HG02870 (cell line): ENCODE results near the gene ALG13.
"Not testable (repeated sequence)": the region's sequence is repeated elsewhere in the genome, so short reads cannot be mapped to it uniquely, and the experiment has no call there.

ENCODE experiments used
- ATAC-seq: cut with Tn5 transposase; IDR thresholded peaks from one replicate; pipeline ENCODE4 v1.9.1; 2021; ENCODE audit warnings: mild to moderate bottlenecking, moderate library complexity; ENCODE audit not compliant: unreplicated experiment

ALG13 gene

DNA sequence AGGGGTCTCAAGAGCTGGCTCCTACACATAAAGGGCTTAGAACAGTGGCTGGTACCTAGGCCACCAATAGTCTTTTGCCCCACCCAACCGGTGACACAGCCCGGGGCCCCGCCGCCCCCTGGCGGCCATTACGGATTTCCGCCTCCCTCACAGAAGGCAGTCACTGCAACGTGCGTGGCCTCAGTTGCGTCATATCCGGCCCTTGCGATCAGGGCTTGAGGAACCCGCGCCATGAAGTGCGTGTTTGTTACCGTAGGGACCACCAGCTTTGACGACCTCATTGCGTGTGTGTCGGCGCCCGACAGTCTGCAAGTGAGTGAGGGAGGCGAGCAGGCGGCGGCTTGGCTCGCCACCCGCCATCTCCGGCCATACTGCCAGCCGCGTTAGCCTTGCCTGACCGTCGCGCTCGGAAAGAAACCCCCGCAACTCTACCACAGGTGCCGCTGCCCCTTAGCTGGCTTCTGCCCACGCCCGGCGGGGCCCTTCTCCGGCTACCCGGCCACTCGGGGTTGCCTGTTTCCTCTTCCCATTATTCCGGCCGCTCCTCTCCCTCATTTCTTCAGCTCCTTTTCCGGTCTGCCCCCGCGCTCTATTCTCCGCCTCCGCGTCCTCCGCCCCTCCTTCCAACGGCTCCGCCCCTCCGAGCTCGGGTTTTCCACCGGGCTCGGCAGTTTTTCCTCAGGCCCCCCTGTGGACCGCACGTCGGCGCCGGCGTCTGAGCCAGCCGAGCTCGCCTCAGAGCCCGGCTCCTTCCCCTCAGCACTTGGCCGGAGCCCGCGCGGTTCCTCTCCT is at the start of gene ALG13:
ALG13 (plus strand) TSS at position 183 of the 792 bp plus-strand sequence; CDS start at position 232, 49 bp downstream.
- peak; percentile 95 for ATAC-seq

- no peak for ATAC-seq
These were observed 45.9 kb upstream of the ALG13 start for GRCh38 chrX:111634823-111635729.

DNA sequence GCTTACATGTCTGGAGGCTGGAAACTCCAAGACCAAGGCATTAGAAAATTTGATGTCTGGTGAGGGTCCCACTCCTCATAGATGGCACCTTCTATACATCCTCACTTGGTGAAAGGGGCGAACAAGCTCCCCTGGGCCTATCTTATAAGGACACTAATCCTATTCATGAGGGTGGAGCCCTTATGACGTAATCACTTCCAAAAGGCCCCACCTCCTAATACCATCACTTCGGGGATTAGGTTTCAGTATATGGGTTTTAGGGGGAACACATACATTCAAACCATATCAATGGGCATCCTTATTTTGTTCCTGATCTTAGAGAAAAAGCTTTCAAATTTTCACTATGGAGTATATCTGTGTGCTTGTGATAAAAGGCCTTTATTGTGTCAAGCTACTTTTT is 39.0 kb upstream of the ALG13 start:
- no peak for ATAC-seq

- not testable (repeated sequence) for ATAC-seq
These were observed 35.8 kb upstream of the ALG13 start for GRCh38 chrX:111645165-111645564.

DNA sequence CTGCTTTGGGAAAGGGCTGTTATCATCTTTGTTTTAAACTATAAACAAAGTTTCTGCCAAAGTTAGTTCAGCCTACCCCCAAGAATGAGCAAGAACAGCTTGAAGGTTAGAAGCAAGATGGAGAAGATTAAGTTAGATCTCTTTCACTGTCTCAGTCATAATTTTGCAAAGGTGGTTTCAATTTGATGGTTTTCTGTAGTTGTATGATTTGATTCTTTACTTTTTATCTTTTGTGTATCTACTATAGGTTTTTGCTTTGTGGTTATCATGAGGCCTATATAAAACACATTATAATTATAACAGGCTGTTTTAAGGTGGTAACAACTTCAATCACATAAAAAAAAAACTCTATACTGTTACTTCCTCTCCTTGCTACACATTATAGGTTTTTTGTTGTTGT is 35.4 kb upstream of the ALG13 start:
- ATAC-seq = no peak

- no peak for ATAC-seq
These were observed 34.5 kb upstream of the ALG13 start for GRCh38 chrX:111646515-111646914.

DNA sequence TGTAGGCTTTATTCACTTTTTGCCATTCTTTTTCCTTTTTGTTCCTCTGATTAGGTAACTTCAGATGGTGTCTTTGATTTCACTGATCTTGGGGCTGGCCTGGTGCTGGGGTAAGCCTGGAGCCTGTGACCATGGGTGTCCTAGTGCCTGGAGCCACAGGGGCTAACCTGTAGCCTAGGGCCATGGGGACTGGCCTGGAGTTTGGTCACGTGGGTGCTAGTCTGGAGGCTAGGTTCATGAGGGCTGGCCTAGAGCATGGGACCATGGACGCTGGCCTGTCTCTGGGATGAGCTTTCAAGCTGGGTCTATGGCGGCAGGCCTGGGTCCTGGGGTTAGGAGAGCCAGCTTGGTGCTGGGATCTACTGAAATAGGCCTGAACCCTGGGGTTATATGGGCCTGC is 32.2 kb upstream of the ALG13 start:
- no peak for ATAC-seq

GRCh38 chrX:111649638-111650037 is 31.3 kb upstream of the ALG13 start:
- no peak for ATAC-seq

DNA sequence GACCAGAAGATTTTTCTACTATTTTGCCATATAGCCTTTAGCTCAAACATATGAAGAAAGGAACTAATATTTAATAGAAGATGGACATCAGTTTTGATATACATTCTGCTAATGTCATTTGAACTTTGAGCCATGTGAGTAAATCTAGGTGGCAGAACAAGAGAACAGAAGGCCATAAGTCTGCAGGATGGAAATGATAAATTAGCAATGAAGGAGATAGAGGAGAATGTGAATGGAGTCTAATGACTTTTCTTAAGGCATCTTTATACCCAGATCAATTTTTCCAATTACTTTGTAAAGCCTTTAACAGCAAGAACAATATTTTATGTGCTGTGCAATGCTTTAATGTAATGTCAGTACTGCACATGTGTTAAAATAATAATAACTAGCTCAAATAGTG is 30.1 kb upstream of the ALG13 start:
- no peak for ATAC-seq

DNA sequence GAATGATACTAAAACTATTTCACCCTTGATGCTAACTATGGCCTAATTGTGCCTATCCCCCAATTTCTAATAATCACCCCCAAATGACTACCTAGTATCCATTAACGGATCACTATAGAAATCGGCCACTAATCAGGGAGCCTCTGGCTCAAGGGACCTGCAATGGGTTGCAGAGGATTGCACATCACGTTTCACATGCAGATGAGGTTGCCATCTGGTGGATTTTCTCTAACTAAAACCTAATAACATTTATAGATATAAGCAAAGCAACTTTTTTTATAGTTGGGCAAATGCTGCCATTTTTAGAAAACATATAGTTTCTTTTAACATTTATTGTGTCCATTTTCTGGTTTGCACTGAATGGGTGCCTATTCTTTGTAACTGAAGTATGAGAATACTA is 28.3 kb upstream of the ALG13 start:
- no peak for ATAC-seq

- ATAC-seq = no peak
These were observed 19.7 kb upstream of the ALG13 start for GRCh38 chrX:111661241-111661640.

GRCh38 chrX:111662292-111662691 is 18.7 kb upstream of the ALG13 start:
- no peak for ATAC-seq

DNA sequence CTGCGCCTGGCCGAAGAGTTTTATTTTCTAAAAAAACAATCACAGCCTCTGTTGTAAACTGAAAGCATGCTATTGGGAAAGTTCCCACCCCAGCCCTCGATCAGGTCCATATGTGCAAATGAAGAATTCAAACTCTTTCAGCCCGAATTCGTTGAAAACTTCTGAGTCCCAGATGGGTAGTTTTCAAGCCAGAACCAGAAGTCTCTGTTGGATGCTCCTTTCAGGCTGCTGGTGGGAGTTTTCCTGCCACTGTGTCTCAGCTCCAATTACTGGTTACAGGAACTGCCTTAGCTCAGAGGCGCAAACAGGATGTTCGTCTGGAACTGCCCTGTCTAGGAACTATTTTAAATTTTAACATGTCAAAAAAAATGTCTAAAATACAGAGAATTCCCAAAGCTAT is 9.3 kb upstream of the ALG13 start:
- ATAC-seq = no peak

DNA sequence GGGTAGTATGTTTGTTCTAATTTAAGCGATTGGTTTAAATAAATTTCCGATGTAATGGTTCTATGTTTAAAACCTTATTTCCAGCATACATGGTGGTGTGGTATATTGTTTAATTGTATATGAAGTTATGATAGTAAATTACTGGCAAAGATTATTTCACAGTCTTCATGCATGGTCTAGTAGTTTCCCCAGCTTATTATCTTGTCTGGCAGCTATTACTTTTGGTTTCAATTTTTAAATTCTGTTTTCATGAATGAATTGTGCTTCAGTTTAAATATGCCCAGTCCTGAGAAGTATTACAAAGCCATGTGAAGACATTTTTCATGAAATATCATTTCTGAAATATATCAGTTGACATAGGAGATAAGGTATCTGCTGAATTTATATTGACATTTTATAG is 6.3 kb downstream of the ALG13 start:
- ATAC-seq = no peak

DNA sequence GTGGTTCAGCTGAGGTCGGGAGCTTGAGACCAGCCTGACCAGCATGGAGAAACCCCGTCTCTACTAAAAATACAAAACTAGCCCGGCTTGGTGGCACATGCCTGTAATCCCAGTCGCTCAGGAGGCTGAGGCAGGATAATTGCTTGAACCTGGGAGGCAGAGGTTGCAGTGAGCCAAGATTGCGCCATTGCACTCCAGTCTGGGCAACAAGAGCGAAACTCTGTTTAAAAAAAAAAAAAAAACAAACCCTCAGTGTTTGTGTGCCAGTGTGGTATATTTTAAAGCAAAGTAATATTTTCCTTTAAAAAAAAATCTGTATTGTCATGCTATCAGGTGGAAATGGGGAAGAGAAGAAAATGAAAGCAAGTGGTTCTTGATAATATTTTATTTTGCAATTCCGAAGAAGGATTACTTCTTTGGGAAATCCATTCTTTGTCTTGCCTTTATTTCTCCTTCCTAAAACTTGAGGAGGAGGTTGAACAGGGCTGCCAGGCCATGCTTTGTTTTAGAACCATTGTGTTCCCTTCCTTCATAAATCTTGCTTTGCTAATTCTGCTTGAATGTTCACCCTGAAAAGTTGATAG is 14.4 kb downstream of the ALG13 start:
- no peak for ATAC-seq

DNA sequence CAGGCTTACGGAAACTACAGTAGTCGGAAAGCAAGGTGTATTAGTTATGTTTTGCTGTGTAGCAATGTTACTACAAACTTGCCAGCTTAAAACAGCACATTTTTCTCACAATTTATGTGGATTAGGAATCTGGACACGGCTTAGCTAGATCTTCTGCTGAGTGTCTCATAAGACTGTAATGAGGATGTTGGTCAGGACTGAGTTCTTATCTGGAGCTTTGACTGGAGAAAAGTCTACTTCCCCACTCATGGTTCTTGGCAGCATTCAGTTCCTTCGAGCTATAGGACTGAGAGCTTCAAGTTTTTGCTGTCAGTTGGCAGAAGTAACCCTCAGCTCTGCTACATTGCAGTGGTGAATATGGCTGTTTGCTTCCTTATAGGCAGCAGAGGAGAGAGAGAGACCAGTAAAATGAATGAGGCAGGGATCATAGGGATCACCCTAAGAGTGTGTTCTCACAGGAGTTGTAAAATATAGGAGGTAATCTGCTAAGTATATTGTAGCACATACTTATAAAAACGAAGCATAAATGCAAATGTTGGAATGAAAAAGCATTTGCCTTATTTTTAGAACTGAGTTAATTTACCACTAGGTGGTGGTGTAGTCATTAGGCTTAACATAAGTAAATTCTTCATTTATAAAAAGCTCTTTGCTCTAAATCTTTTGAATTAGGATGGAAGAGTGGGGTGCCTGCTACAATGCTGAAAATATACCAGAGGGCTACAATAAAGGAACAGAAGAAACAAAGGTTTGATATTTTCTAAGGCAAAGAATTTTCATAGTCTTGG is 38.6 kb downstream of the ALG13 start:
- no peak for ATAC-seq

- ATAC-seq = no peak
These were observed 47.1 kb downstream of the ALG13 start for GRCh38 chrX:111728096-111728495.

GRCh38 chrX:111731351-111731750 is 50.4 kb downstream of the ALG13 start:
- no peak for ATAC-seq

DNA sequence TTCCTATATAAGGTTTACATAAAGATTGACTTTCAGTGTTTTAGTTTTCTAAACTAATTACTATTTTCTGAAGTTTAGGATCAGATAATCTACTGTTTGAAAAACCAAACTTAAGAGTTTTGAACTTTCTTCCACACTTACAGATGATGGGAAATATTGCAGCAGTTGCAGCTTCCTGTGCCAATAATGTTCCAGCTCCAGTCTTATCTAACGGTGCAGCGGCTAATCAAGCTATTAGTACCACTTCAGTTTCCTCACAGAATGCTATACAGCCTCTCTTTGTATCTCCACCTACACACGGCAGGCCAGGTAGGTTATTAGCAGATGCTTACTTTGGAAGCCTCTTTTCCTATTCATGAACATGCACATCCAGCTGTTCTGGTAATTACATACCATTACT is 55.6 kb downstream of the ALG13 start:
- no peak for ATAC-seq

GRCh38 chrX:111742018-111742417 is 61.0 kb downstream of the ALG13 start:
- ATAC-seq = no peak

DNA sequence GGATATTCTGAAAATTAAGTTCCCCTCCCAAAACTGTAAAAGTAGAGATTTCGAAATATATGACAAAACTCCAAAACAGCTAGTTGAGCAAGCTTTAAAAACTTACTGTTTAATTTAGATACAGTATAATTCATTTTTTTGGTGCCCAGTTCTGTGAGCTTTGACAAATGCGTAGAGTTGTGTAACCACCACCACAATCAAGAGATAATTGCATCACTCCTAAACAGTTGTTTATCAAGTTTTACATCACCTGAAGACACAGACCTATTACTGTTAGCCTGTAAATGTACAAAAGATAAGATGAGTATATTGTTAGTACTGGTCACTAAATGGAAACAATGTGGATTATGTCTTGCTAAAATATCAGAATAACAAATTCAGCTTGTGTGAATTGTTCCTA is 62.3 kb downstream of the ALG13 start:
- ATAC-seq = no peak
